HS-5 (cell line): ENCODE results near the gene TEF.
"Not testable (repeated sequence)": the region's sequence is repeated elsewhere in the genome, so short reads cannot be mapped to it uniquely, and the experiment has no call there.

Source experiments
- DNase-seq: peaks from one replicate; pipeline ENCODE4 v3.0.0-alpha.2; 2012; ENCODE audit warnings: low read depth

The TEF gene

DNA sequence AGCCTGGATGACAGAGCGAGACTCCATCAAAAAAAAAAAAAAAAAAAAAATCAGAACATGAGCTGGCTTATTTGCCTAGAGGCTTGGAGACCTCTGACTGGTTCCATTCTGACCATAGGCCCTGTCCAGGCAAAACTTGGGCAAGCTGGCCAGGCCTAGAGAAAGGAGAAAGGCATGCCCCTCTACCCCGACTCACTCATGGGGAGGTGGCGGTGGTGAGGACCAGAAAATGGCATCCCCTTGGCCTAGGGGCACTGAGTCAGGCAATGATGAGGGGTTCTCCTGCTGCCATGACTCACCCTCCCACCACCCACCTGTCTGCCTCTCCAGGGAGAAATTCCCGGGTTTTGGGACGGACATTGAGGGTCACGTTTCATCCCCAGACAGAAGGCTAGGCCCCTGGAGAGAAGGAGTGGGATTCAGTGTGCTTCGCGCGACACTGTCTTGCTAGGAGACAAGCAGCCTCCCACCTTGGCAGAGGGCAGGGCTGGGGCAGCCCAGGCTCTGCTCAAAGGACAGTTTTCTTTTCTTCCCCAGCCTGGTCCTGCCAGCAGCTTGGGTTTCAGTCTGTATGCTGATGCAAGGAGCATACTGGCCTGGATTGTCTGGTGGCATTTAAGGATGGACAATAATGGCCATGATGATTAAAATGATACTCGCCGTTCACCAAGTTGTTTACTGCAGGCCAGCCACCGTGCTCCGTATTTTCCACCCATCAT is 47.6 kb downstream of the TEF start:
- no peak for DNase-seq

DNA sequence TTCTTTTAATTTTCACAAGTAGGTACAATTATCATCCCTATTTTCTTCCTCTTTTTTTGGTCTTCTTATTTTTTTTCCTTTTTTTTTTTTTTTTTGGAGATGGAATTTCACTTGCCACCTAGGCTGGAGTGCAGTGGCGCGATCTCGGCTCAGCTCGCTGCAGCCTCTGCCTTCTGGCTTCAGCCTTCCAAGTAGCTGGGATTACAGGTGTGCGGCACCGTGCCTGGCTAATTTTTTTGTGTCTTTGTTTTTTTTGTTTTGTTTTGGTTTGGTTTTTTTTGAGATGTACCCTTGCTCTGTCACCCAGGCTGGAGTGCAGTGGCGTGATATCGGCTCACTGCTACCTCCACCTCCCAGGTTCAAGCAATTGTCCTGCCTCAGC is 48.2 kb downstream of the TEF start:
- no peak for DNase-seq

DNA sequence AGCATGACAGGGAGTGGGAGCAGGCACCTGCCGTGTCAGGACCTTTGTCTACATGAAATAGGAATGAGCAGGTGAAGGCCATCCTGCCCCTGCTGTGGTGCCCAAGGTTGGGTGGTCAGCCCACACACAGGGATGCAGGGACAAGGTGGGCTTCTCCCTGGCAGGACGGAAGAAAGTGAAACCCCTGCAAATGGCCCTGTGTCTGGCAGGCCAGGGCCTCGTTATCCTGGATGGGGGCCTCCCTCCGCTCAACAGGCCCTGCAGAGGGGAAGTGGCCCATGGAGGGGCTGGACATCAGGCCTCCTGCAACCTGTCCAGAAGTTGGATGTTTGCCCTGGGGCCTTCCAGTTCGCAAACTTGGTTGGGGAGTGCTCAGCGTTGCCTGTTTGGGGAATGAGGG is 49.9 kb downstream of the TEF start:
- no peak for DNase-seq

DNA sequence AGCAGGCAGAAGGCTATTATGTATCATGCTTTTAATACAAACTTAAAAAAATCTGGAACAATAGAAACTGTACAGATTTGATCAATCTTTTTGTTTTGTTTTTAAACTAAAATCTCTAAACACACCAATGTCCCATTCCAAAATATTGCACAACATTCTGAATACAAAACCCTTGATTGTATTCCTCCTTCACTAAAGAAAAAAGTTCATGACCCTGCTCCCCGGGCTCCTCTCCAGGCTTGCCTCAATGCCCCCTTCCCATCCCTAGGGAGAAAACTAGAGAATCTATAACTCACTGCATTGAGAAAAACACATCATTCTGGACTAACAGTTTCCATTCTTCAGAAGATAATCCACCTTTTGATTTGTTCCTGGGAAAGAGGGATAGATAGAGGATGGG is 51.7 kb downstream of the TEF start:
- DNase-seq = not testable (repeated sequence)

DNA sequence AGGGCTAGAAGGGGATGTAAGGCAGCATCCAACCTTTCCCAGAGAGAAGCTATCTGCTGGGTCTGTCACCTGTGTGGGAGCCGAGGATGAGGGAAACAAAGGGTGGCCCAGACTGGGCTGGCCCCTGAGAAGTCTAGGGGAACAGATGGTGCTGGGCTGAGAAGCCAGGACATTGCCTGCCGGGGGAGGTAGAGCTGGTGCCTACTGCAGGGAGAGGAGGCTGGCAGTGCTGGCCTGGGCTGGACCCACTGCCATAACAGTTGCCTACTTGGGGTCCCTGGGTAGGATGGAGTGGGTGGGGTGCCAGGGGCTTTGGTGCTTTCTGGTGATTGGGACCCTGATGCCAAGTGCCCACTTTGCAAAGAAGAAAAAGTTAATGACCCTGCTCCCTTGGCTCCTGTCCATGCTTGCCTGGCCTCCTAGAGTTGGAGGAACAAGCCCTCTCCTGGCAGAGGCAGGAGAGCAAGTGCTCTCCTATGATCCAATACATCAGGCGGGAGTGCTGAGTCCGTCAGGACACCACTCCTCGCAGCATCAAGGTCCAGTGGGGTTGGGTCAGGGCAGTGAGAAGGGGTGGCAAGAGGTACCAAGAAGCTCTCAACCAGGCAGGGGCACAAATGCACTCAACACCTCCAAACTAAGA is 52.7 kb downstream of the TEF start:
- DNase-seq = not testable (repeated sequence)

DNA sequence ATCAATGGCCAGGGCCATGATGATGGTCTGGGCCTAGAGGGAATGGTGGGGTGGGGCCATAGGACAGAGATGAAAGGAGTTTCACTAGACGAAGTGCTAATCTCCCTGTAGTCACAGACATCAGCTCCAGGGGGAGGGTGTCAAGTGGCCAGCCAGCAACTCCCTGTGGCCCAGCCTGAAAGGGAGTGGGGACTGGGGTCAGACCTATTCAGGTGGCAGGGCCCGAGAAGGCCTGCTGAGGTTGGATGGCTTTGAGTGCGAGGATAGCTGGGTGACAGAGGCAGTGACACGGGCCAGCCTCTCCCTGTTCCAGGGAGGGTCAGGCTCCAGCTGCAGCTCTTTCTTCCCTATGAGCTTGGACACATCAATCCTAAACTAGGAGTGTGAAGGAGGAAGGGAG is 53.8 kb downstream of the TEF start:
- no peak for DNase-seq

DNA sequence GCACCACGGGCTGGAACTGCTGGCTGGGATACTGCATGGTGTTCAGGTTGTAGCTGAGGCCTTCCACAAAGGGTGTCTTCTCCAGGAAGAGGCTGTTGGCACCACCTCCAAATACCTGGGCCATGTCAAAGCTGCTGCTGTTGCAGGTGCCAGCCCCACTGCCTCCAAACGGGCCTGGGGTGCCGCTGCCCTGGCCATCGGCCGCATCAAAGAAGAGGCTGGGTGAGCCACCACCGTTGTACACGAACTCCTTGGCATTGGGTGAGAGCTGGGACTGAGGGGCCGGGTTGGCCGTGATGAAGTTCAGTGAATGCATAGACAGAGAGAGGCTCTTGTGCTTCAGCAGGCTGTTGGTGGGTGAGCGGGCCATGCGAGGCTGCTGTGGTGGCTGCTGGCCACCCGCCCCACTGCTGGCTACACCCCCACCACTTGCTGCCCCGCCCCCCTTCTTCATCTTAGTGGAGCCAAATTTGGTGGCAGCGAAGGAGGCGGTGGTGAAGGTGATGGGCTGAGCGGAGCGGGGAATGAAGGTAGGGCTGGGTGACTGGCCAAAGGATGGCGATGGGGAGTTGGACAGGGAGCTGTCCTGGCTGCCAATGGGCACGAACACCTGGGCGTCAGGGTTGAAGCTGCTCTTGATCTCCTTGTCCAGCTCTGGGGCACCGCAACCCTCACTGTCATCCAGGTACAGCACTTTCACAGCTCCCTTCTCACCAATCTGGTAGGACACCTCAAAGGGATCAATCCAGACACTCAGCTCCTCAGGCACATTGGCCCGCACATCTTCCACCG is 54.8 kb downstream of the TEF start:
- DNase-seq = no peak

DNA sequence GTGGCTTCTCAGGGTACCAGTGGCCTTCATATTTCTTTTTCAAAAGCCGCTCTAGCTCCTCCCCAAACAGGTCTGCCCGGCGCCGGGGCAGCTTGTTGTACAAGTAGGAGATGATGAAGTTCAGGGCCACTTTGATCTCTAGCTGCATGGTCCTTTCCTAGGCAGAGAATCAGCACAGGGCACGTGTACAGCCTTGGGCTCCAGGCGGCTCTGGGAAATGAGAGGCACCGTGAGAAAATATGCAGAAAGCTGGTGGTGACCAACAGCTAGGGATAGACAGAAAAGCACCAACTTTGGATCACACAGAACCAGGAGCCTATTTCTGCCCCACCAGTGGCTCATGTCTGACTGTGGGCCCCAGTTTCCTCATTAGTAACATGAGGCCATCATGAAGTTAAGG is 55.5 kb downstream of the TEF start:
- no peak for DNase-seq

DNA sequence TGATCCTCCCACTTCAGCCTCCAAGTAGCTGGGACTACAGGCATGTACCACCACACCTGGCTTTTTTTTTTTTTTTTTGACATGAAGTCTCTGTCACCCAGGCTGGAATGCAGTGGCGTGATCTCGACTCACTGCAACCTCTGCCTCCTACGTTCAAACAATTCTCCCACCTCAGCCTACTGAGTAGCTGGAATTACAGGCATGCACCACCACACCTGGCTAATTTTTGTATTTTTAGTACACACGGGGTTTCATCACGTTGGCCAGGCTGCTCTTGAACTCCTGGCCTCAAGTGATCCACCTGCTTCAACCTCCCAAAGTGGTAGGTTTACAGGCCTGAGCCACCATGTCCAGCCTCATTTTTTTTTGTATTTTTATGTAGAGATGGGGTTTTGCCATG is 58.8 kb downstream of the TEF start:
- not testable (repeated sequence) for DNase-seq

DNA sequence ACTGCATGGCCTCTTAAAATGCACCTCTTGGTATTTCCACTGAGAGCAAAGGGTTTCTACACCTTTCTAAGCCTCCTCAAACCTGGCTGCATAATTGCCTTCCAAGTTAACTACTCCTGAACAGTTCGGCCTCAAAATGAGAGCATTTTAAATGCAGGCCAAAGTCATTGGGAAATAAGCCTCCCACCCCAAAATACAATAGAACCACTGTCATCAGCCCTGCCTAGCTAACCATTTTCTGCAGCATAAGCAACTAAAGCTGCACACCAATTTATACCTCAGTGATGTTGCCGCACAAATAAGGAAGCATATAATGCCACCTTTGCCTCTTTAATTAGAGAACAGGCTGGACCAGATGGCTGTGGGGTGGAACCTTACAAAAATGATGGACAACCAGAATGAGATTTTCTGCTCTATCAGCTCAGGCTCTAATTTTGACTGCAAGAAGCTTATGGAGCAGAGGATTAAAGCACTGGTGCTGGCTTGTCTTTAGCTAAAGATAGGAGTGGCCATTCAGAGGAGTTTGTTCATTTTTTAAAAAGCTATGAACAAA is 60.6 kb downstream of the TEF start:
- no peak for DNase-seq

DNA sequence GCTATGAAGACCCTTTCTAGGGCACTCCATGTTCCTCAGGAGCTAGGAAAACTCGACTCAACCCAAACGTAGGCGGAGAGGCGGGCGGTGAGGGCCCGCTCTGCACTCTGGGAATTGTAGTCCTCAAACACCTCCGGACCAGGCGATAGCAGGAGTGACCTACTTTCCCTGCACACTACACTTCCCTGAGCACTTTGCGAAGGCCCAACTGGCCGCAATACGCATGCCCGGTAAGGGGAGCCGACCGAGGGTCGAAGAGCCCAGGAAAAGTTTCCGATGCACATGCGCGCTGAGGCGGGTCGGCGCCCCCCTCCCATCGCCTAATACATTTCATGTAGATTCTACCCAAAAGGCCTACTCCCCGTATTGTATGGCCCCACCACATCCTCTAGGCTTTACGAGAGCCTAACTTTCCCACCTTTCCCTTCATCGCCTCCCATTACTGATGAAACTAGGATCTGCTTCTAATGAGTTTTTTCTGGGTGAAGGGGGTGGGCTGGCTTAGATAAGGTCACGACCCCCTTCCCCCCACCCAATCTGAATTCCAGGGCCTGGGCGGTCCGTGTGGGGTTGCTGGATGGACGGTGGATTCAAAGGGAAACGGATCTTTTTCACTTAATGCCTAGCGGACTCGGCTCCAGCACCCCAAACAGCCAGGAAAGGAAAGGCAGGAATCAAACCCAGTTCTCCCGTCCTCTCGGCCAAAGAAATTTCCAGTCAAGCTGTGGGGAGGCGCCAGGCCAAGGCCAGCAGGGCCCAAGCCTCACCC is 62.8 kb downstream of the TEF start:
- DNase-seq = peak; percentile 83

DNA sequence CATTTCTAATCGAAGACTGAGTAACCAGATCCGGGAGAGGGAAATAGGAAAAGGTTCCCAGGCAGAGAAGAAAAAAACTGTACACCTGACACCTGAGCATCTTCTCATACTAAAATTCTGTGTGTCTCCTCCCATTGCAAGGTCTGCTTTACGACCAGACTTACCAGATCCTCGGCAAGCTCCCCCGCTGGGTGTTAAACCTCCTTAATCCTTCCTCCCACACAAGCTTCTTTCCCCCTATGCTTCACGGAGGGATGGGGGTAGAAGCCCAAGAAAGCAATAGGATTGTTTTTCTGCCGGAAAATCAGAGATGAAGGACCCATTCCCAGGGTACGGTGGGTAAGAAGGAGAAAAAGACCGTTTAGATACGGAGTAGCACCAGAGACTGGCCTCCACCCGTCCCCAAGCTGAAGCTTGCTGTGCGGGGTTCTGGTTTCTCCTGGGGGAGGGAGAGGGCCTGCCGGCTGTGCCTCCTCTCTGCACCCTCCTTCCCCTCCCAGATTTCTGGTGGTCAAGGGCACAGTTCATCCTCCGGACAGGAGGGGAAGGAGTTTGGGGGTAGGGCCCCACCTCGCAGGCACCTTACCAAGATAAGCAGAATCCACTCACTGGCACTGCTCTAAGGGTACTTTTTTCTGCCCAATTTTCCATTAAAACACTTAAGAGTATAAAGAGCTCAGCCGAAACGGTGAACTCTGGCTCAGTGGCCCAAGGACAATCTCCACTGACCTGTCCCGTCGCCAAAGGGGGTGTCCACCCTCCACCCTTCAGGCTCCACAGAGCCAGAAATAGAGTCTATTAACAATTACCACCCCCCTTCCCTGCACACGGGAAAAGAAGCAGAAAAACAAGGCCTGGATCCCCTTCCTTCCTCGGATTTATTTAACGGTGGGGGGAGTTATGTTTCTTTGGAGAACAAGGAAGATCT is 63.7 kb downstream of the TEF start:
- DNase-seq = no peak

DNA sequence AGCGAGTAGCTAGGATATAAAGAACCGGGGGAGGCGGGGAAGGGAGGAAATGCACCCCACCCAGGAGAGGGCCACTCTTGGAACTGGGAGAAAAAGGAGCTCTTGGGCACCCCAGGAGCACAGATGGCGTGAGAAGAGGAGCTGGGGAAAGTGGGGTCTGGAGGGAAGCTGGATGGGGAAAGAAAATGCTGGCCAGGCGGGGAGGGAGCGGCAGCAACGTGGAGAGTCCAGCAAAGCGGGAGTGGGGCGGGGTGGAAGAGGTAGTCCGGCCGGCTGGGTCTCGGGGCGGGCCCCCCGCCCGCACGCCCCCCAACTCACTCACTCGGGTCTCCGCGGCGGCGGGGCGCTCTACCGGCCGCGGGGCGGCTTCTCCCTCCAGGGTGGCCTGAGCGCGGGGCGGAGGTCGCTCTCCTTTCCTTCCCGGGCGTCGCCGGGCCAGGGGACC is 64.3 kb downstream of the TEF start:
- no peak for DNase-seq

DNA sequence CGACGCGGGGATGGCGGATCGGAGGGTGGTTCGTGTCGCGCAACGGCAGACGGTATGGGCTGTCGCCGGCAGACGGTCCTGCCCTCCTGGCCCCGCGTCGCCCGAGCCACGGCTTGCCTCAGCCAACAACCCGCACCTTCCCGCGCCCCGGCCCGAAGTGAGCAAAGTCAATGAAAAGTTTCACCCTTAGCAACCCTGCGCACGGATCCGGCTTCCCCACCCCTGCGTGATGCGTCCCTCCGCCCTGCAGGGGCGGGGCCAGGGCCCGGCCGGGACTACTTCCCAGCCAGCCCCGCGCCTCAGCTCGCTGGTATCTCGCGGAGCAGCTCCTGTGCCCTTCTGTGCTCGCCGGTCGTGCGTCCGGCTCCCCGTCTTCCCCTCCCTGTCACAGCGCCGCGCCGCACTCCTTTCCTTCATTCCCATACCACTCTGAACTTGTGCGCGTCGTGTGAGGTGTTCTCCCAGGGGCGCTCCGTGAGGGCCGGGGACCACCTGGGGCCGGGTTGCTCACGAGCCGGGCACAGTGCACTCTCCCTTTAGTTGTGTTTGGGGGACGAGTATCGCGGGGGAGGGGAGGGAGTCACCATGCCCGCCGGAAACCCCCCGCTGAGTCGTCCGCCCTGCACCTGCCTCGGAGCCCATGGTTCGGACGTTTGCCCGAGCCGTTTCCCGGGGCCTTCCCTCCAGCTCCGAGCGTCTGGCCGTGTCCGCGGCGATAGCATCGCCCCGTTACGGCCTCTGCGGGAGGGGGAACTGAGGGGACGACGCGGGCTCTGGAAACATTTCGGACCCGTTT is 65.1 kb downstream of the TEF start, which contains the start of gene TOB2:
Gene TOB2 (minus strand): TSS at position 163 of the 796 bp plus-strand sequence. CDS start 9,456 bp downstream, outside the sequence.
- DNase-seq = peak; percentile 78

DNA sequence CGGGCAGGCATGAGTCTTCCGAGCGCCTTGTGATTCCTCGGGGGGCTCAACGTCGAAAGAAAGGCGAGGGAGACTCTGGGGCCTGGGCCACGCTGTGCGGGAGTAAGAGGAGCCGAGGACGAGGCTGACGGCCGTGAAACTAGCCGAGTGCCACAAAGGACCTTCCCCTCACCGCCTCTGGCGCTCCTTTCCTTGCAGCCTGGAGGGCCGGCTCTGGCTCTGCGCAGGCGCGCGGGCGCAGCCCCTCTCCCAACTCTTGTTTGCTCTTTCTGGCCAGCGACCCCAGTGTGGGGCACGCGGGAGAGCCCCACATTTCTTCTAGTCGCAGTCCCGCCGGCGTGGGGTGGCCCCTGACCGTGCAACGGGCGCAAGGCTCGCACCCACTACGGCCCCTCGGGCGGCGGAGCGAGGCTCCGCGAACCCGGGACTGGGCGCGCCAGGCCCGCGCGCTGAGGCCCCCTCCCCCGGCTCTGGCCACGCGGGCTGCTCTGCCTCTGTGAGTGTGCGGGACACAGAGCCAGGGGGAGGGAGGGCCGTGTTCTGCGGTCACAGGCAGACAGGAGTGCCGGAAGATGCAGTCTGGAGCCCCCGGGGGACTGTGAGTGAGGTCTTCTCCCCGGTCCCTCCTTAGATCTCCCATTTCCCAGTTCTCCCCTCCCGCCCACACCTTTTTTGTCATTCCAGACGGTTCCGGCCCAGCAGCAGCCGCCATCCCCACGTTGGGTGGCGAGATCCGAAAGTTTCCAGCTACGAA is 65.9 kb downstream of the TEF start:
- DNase-seq = peak; percentile 19

DNA sequence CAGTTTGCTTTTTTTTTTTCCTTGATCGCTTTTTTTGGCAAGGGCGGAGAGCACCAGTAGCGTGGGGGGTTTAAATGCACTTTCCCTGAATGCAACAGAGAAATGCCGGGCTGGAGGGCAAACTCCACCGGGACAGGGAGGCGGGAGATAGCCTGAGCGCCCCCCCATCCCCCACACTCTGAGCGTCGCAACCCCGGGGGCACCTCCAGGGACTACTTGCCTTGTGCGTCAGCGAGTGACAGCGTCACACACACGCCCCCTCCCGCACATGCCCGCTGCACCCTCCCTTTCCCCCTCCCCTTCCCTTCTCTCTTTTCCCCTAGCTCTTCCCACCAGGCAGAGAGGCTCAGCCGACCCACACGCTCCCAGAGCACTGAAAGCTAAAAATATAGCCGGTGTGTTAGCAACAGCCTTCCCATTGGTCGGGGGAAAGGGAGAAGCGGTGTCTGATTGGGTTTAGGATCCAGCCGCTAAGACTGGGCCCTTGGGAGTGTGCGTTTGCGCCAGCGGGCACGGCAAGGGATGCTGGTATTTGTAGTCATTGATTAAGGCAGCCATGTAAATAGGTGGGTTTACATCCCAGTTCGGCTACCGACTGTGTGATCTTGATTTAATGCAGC is 66.6 kb downstream of the TEF start:
- peak; percentile 97 for DNase-seq
